Spinal cord (tissue), 10 donors: ENCODE results near the gene C1orf35. TPM values are rescaled to one million over a fixed set of nuclear protein-coding genes. Genes with fewer than 3 reads are reported as not detected.
A peak's percentile ranks its signal among the peaks of the same experiment; 100 is the strongest.

Experiments
- DNase-seq, 6 donors: peaks; one replicate each; pipeline versions ENCODE4 v3.0.0 to v3.0.0-alpha.2; 2013 to 2015; ENCODE audit warnings: low spot score in 6 of 6, low read depth in 4 of 6
- H3K27ac ChIP-seq: one replicate; pipeline ENCODE4 v1.5.1; 2013; ENCODE audit warnings: low read depth, low read length, control low read depth
- H3K27me3 ChIP-seq: one replicate; pipeline ENCODE4 v1.6.1; 2013; ENCODE audit warnings: low read length; ENCODE audit not compliant: control insufficient read depth, insufficient read depth
- H3K36me3 ChIP-seq: one replicate; pipeline ENCODE4 v1.6.1; 2013; ENCODE audit warnings: low read length; ENCODE audit not compliant: control insufficient read depth, insufficient read depth
- H3K4me1 ChIP-seq: one replicate; pipeline ENCODE4 v1.6.1; 2013; ENCODE audit warnings: low read length; ENCODE audit not compliant: control insufficient read depth, insufficient read depth
- H3K4me3 ChIP-seq: one replicate; pipeline ENCODE4 v1.5.1; 2013; ENCODE audit warnings: low read depth, low read length, control low read depth
- H3K9me3 ChIP-seq: one replicate; pipeline ENCODE4 v1.6.1; 2013; ENCODE audit warnings: low read length; ENCODE audit not compliant: control insufficient read depth, insufficient read depth
- WGBS: methylation state at CpG from one replicate; pipeline ENCODE4 v1.1.5; 2013; ENCODE audit warnings: missing lambda C conversion rate; ENCODE audit not compliant: insufficient coverage; 5-methylcytosine and 5-hydroxymethylcytosine counted together
- polyA plus RNA-seq, 2 donors: library from polyadenylated mRNA; unstranded; fragments of 120-200 nt; gene quantifications; one replicate each; pipeline ENCODE4 v1.2.1, GENCODE V29; 2013; ENCODE audit not compliant: insufficient read length in 2 of 2
- total RNA-seq, 2 donors: library from RNA; depleted of rRNA in 1 of 2; stranded (reverse); fragments of 120-200 nt in 1 of 2; fragments of >200 nt in 1 of 2; gene quantifications; one replicate each; pipeline versions ENCODE4 v1.2.3 to v1.2.4, GENCODE V29; 2013 to 2014
- donor health status: healthy.

The C1orf35 gene
- total and polyA plus RNA-seq, 4 donors = 3.8 to 29.4 (median 20.1) TPM

DNA sequence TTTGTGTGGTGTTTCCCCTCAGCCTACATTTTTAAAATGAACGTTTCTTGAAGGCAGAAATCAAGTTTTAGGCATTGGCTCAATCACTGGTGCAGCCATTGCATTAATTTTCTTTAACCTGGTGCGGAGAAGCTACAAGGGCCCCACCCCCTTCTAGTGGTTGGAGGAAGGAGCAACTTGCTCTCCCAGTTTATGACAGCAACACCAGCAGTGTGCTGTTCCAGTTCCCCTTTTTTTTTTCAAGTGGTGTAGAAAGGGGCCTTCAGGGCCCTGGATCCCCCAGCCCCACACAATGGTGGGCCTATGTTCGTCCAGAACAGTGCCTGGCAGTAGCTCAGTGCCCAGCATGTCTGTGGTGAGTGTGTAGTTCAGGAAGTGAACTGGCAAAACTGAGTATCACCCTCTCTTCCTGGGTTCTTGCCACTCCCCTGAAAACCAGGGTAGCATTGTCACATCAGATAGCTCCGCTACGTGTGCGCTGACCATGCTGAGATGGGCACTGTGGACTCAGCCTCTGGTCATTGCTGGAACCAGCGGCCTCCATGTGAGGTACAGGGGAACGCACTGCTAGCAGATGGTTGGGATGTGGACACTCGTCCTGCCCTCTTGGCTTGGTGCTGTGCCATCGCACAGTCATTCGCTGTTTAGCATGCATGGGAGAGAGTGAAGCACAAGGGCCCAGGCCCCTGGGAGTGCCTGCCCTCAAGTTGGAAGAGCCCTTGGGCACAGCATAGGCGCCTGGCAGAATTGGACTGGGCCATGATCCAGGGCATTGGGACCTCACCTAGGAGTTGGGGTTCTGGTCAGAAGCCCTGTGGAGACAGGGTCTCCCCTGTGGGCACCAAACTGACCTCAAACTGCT, 13.4 kb downstream of the C1orf35 start:
- Histone ChIP-seq H3K4me1 (peaks cover 44% of the 10 kb centered on the region), H3K36me3 (peaks cover 27% of the 10 kb centered on the region), H3K4me3 (no peak overlapping the region), H3K27me3 (no peaks in the 10 kb centered on the region), H3K27ac (no peak overlapping the region), H3K9me3 (peaks cover 8% of the 10 kb centered on the region)
- DNase-seq = no peak
- WGBS = 75% methylated on average over 10 of the region's 12 CpGs

GRCh38 chr1:228088586-228089498, 14.3 kb downstream of the C1orf35 start:
- H3K4me3 ChIP-seq = no peak overlapping the region
- WGBS = 79% methylated on average over 19 of the region's 21 CpGs
- DNase-seq = no peak
- H3K36me3 ChIP-seq = peaks cover 24% of the 10 kb centered on the region
- H3K9me3 ChIP-seq = no peaks in the 10 kb centered on the region
- no peak overlapping the region for H3K27ac ChIP-seq
- no peaks in the 10 kb centered on the region for H3K27me3 ChIP-seq
- peaks cover 49% of the 10 kb centered on the region for H3K4me1 ChIP-seq

DNA sequence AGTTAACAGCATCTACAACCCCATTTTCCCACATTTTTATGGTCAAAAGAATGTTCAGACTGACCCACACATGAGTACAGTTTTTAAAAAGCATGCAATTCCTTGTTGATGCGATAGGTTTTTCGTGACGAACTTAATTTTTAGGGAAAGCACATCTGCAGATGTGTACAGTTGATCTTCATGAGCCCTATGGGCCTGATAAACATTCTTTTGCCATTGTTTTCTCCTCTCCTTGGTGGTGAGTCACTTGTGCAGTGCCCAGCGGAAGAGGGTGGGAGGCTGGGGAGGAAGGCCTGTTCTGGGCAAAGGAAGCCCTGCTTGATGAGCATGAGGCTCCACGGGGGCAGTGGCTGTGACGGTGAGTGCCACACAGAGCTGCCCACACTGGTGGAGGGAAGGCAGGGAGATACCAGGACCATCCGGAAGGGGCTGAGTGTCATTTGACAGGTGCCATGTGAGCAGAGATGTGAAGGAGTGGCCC, 15.3 kb downstream of the C1orf35 start:
- Histone ChIP-seq H3K36me3 (peaks cover 19% of the 10 kb centered on the region), H3K4me3 (no peak overlapping the region), H3K4me1 (peaks cover 55% of the 10 kb centered on the region), H3K27ac (no peak overlapping the region), H3K27me3 (no peaks in the 10 kb centered on the region), H3K9me3 (no peaks in the 10 kb centered on the region)
- 77% methylated on average over 7 of the region's 7 CpGs for WGBS
- DNase-seq = no peak

- Histone ChIP-seq H3K27ac (no peak overlapping the region), H3K4me3 (no peak overlapping the region)
- WGBS = 65% methylated on average over 6 of the region's 6 CpGs
Measured at GRCh38 chr1:228085287-228085951, 17.7 kb downstream of the C1orf35 start.

GRCh38 chr1:228084797-228085196, 18.3 kb downstream of the C1orf35 start:
- no peak overlapping the region for H3K27ac ChIP-seq
- 39% methylated on average over 3 of the region's 5 CpGs for WGBS
- DNase-seq = no peak
- H3K4me3 ChIP-seq = no peak overlapping the region
- H3K27me3 ChIP-seq = no peaks in the 10 kb centered on the region
- peaks cover 58% of the 10 kb centered on the region for H3K4me1 ChIP-seq
- H3K36me3 ChIP-seq = peaks cover 15% of the 10 kb centered on the region
- no peaks in the 10 kb centered on the region for H3K9me3 ChIP-seq

More at GRCh38 chr1:228085287-228085951, 17.7 kb downstream of the C1orf35 start:
- Histone ChIP-seq H3K27me3 (no peaks in the 10 kb centered on the region), H3K36me3 (peaks cover 16% of the 10 kb centered on the region), H3K4me1 (peaks cover 62% of the 10 kb centered on the region), H3K9me3 (no peaks in the 10 kb centered on the region)
- no peak for DNase-seq

- DNase-seq = no peak
Measured at GRCh38 chr1:228084325-228084724, 18.8 kb downstream of the C1orf35 start.

GRCh38 chr1:228083871-228084278, 19.2 kb downstream of the C1orf35 start:
- Histone ChIP-seq H3K4me1 (peaks cover 49% of the 10 kb centered on the region), H3K9me3 (no peaks in the 10 kb centered on the region), H3K4me3 (peak overlapping the region; percentile 87), H3K27ac (peak overlapping the region; percentile 80), H3K27me3 (no peaks in the 10 kb centered on the region), H3K36me3 (peaks cover 11% of the 10 kb centered on the region)
- WGBS = 6% methylated on average over 17 of the region's 17 CpGs
- peak in 1 of 6 donors; percentile 37 for DNase-seq

More at GRCh38 chr1:228084325-228084724, 18.8 kb downstream of the C1orf35 start:
- H3K4me3 ChIP-seq = peak overlapping the region; percentile 87
- no peaks in the 10 kb centered on the region for H3K9me3 ChIP-seq
- peaks cover 54% of the 10 kb centered on the region for H3K4me1 ChIP-seq
- 88% methylated on average over 1 of the region's 3 CpGs for WGBS
- H3K27ac ChIP-seq = no peak overlapping the region
- H3K36me3 ChIP-seq = peaks cover 15% of the 10 kb centered on the region
- no peaks in the 10 kb centered on the region for H3K27me3 ChIP-seq

- no peak for DNase-seq
- WGBS = under 1% methylated on average over 78 of the region's 79 CpGs
- Histone ChIP-seq H3K27ac (peak overlapping the region; percentile 80), H3K36me3 (peaks cover 4% of the 10 kb centered on the region), H3K4me3 (peak overlapping the region; percentile 87), H3K27me3 (no peaks in the 10 kb centered on the region), H3K4me1 (peaks cover 42% of the 10 kb centered on the region), H3K9me3 (no peaks in the 10 kb centered on the region)
Measured at GRCh38 chr1:228082918-228083870, 19.9 kb downstream of the C1orf35 start.
